Tibial nerve (tissue), 4 donors: Measurements from ENCODE around the gene OAS3. TPM values are rescaled to one million over a fixed set of nuclear protein-coding genes. Genes with fewer than 3 reads are reported as not detected.

Source experiments
- DNase-seq, 2 donors: peaks; one replicate each; pipeline ENCODE4 v3.0.0-alpha.2; 2019; ENCODE audit warnings: low spot score in 2 of 2
- H3K27ac ChIP-seq, 4 donors: fragments of 200-600 bp; sonication (generic) in 3 of 4; one replicate each; pipeline ENCODE4 v1.5.1; 2017 to 2019; ENCODE audit warnings: mild to moderate bottlenecking in 1 of 4
- H3K27me3 ChIP-seq, 2 donors: fragments of 200-600 bp; sonication (generic) in 1 of 2; one replicate each; pipeline versions ENCODE4 v1.5.1 to v1.6.0; 2017 to 2019
- H3K36me3 ChIP-seq, 3 donors: fragments of 200-600 bp; sonication (generic); one replicate each; pipeline ENCODE4 v1.5.1; 2018 to 2019
- H3K4me1 ChIP-seq, 4 donors: fragments of 200-600 bp; sonication (generic) in 3 of 4; one replicate each; pipeline ENCODE4 v1.5.1; 2017 to 2019
- H3K4me3 ChIP-seq, 4 donors: fragments of 200-600 bp; sonication (generic) in 3 of 4; one replicate each; pipeline ENCODE4 v1.5.1; 2017 to 2019; ENCODE audit warnings: mild to moderate bottlenecking in 1 of 4, moderate library complexity in 1 of 4
- H3K9me3 ChIP-seq, 4 donors: fragments of 200-600 bp; sonication (generic) in 3 of 4; one replicate each; pipeline ENCODE4 v1.5.1; 2017 to 2019
- EP300 ChIP-seq, 2 donors: sonication (generic); formaldehyde crosslinking; IDR thresholded peaks; one replicate each; pipeline ENCODE4 v1.6.1; 2017; ENCODE audit warnings: antibody characterized with exemption in 2 of 2, mild to moderate bottlenecking in 1 of 2
- POLR2A ChIP-seq, 2 donors: fragments of 450-650 bp; IDR thresholded peaks; one replicate each; pipeline ENCODE4 v1.6.1; 2017; ENCODE audit warnings: antibody characterized with exemption in 2 of 2, mild to moderate bottlenecking in 2 of 2, moderate library complexity in 2 of 2
- WGBS, 2 donors: methylation state at CpG; one replicate each; pipeline ENCODE4 v1.1.5; 2018; 5-methylcytosine and 5-hydroxymethylcytosine counted together
- total RNA-seq, 4 donors: library from RNA; depleted of rRNA; stranded (reverse); fragments of >200 nt; gene quantifications; one replicate each; pipeline ENCODE4 v1.1.0, GENCODE V29; 2016
- TF ChIP-seq, protein P1 (sequence below), 5 experiments: fragments of 200-600 bp in 3 of 5; fragments of 450-650 bp in 2 of 5; sonication (generic) in 3 of 5; IDR thresholded peaks; one replicate each; pipeline ENCODE4 v1.5.1; 2016 to 2019; ENCODE audit warnings: antibody characterized with exemption in 5 of 5, mild to moderate bottlenecking in 3 of 5, moderate library complexity in 2 of 5

Gene OAS3
- total RNA-seq, 4 donors from 2014 or later: 5.7 to 16.5 (median 11.3) TPM

DNA sequence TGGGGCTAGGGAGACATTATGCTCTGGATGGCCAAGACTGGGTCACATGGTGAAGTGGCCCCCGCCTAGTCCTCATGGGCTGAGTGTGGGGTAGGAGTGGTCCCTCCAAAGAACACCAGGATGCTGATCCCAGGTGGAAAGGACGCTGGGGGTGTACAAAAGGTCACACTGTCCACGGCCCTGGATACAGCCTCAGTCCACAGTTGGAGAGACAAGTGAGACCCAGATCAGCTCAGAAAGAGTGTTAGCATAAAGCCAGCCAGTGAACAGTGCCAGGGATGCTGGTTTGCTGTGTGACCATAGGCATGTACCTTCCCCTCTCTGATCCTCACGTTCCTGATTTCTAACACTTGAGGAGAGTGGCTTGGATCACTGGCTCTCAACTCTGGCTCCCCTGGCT, 26.6 kb downstream of the OAS3 start:
- Histone ChIP-seq H3K27me3 (no peaks in the 10 kb centered on the region), H3K36me3 (peaks cover 0 to 100% (median 0%) of the 10 kb centered on the region in 3 donors), H3K4me3 (no peak overlapping the region), H3K4me1 (no peaks in the 10 kb centered on the region), H3K9me3 (no peaks in the 10 kb centered on the region), H3K27ac (no peak overlapping the region)
- WGBS, 2 donors: 89 to 97% methylated on average over 4 of the region's 4 CpGs
- TF ChIP-seq, protein P1, sequence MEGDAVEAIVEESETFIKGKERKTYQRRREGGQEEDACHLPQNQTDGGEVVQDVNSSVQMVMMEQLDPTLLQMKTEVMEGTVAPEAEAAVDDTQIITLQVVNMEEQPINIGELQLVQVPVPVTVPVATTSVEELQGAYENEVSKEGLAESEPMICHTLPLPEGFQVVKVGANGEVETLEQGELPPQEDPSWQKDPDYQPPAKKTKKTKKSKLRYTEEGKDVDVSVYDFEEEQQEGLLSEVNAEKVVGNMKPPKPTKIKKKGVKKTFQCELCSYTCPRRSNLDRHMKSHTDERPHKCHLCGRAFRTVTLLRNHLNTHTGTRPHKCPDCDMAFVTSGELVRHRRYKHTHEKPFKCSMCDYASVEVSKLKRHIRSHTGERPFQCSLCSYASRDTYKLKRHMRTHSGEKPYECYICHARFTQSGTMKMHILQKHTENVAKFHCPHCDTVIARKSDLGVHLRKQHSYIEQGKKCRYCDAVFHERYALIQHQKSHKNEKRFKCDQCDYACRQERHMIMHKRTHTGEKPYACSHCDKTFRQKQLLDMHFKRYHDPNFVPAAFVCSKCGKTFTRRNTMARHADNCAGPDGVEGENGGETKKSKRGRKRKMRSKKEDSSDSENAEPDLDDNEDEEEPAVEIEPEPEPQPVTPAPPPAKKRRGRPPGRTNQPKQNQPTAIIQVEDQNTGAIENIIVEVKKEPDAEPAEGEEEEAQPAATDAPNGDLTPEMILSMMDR (IDR thresholded peaks at IDR 0.05): no peak
- no peak for DNase-seq

- peaks cover 0 to 100% (median 0%) of the 10 kb centered on the region in 3 donors for H3K36me3 ChIP-seq
- no peaks in the 10 kb centered on the region for H3K4me1 ChIP-seq
- no peaks in the 10 kb centered on the region for H3K9me3 ChIP-seq
- TF ChIP-seq EP300 (IDR thresholded peaks at IDR 0.05): no peak
- TF ChIP-seq, protein P1 (IDR thresholded peaks at IDR 0.05): no peak
- TF ChIP-seq POLR2A (IDR thresholded peaks at IDR 0.05): no peak
- H3K4me3 ChIP-seq: no peak overlapping the region
- 90 to 91% methylated on average over 15 of the region's 15 CpGs for WGBS, 2 donors
- H3K27me3 ChIP-seq: no peaks in the 10 kb centered on the region
- DNase-seq: no peak
- H3K27ac ChIP-seq: no peak overlapping the region
Measured at GRCh38 chr12:112965643-112966042, 27.4 kb downstream of the OAS3 start.

DNA sequence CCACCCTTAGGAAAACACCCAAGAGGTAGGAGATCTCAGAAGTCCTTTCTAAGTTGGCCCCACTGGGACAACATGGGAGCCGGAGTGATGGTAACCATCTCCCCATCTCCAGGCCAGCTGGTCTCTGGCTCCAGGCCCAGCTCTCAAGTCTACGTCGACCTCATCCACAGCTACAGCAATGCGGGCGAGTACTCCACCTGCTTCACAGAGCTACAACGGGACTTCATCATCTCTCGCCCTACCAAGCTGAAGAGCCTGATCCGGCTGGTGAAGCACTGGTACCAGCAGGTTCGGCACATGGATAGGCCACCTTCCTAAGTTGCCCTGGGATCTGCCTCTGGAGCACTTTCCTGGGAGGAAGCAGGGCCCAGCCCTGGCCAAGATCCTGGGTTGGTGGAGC, 29.0 kb downstream of the OAS3 start:
- 93 to 94% methylated on average over 9 of the region's 9 CpGs for WGBS, 2 donors
- Histone ChIP-seq H3K36me3 (peaks cover 0 to 97% (median 0%) of the 10 kb centered on the region in 3 donors), H3K4me3 (no peak overlapping the region), H3K4me1 (no peaks in the 10 kb centered on the region), H3K9me3 (no peaks in the 10 kb centered on the region), H3K27ac (no peak overlapping the region), H3K27me3 (no peaks in the 10 kb centered on the region)
- TF ChIP-seq, protein P1 (IDR thresholded peaks at IDR 0.05): no peak
- TF ChIP-seq EP300 (IDR thresholded peaks at IDR 0.05): no peak
- no peak for DNase-seq

GRCh38 chr12:112967858-112968257, 29.6 kb downstream of the OAS3 start:
- H3K4me3 ChIP-seq: no peak overlapping the region
- no peak for DNase-seq
- H3K36me3 ChIP-seq: peaks cover 0 to 91% (median 0%) of the 10 kb centered on the region in 3 donors
- H3K27ac ChIP-seq: no peak overlapping the region
- no peaks in the 10 kb centered on the region for H3K9me3 ChIP-seq
- WGBS, 2 donors: 95 to 97% methylated on average over 7 of the region's 7 CpGs
- no peaks in the 10 kb centered on the region for H3K4me1 ChIP-seq
- TF ChIP-seq EP300 (IDR thresholded peaks at IDR 0.05) (no peak), POLR2A (IDR thresholded peaks at IDR 0.05) (no peak)
- TF ChIP-seq, protein P1 (IDR thresholded peaks at IDR 0.05): no peak
- no peaks in the 10 kb centered on the region for H3K27me3 ChIP-seq

DNA sequence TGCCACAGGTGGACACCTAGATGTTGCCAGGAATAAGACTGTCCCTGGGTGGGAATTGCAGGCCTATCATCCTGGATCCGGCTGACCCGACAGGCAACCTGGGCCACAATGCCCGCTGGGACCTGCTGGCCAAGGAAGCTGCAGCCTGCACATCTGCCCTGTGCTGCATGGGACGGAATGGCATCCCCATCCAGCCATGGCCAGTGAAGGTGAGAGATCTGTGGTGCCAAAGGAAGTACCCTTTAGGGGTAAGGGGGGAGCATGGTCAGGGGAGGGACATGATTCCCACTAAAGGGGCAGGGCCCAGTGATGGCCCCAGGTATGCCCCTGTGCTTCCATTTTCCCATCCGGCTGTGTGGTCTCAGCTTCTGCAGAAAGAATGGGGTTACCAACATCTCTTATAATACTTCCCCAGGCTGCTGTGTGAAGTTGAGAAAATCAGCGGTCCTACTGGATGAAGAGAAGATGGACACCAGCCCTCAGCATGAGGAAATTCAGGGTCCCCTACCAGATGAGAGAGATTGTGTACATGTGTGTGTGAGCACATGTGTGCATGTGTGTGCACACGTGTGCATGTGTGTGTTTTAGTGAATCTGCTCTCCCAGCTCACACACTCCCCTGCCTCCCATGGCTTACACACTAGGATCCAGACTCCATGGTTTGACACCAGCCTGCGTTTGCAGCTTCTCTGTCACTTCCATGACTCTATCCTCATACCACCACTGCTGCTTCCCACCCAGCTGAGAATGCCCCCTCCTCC, 31.5 kb downstream of the OAS3 start:
- Histone ChIP-seq H3K4me1 (peaks cover 0 to 6% (median 0%) of the 10 kb centered on the region in 4 donors), H3K27ac (no peak overlapping the region), H3K4me3 (no peak overlapping the region), H3K9me3 (no peaks in the 10 kb centered on the region), H3K36me3 (peaks cover 0 to 72% (median 0%) of the 10 kb centered on the region in 3 donors), H3K27me3 (no peaks in the 10 kb centered on the region)
- TF ChIP-seq EP300 (IDR thresholded peaks at IDR 0.05) (no peak), POLR2A (IDR thresholded peaks at IDR 0.05) (no peak)
- TF ChIP-seq, protein P1 (IDR thresholded peaks at IDR 0.05): no peak
- WGBS, 2 donors: 89 to 91% methylated on average over 8 of the region's 8 CpGs
- DNase-seq: no peak
